Immature natural killer cell (primary cell): Measurements from ENCODE around the gene RNF135. TPM values are rescaled to one million over a fixed set of nuclear protein-coding genes. Genes with fewer than 3 reads are reported as not detected.
"Not testable (repeated sequence)": the region's sequence is repeated elsewhere in the genome, so short reads cannot be mapped to it uniquely, and the experiment has no call there.

Source experiments
- DNase-seq, 3 donors: peaks; one replicate each; pipeline ENCODE4 v3.0.0; 2022; ENCODE audit warnings: mixed read lengths in 1 of 3
- H3K27ac Mint-ChIP-seq, 6 donors: one replicate each; pipeline ENCODE4 v1.8.0; 2020; ENCODE audit warnings: mixed read lengths in 6 of 6, mild to moderate bottlenecking in 5 of 6, inconsistent platforms in 4 of 6, moderate library complexity in 3 of 6
- H3K27me3 Mint-ChIP-seq, 3 donors: one replicate each; pipeline ENCODE4 v1.8.0; 2020 to 2021; ENCODE audit warnings: low read depth in 3 of 3, mild to moderate bottlenecking in 3 of 3, mixed read lengths in 3 of 3, moderate library complexity in 3 of 3, inconsistent platforms in 1 of 3
- H3K36me3 Mint-ChIP-seq, 3 donors: one replicate each; pipeline ENCODE4 v1.8.0; 2020; ENCODE audit warnings: mixed read lengths in 3 of 3, inconsistent platforms in 2 of 3, mild to moderate bottlenecking in 2 of 3
- H3K4me1 Mint-ChIP-seq, 2 donors: one replicate each; pipeline ENCODE4 v1.8.0; 2020; ENCODE audit warnings: inconsistent platforms in 2 of 2, mild to moderate bottlenecking in 2 of 2, mixed read lengths in 2 of 2, moderate library complexity in 1 of 2
- H3K4me3 Mint-ChIP-seq, 5 donors: one replicate each; pipeline ENCODE4 v1.8.0; 2020; ENCODE audit warnings: mild to moderate bottlenecking in 5 of 5, mixed read lengths in 5 of 5, inconsistent platforms in 3 of 5, moderate library complexity in 3 of 5
- H3K9me3 Mint-ChIP-seq, 6 donors: one replicate each; pipeline ENCODE4 v1.8.0; 2020; ENCODE audit warnings: mild to moderate bottlenecking in 6 of 6, mixed read lengths in 6 of 6, inconsistent platforms in 4 of 6, moderate library complexity in 3 of 6
- polyA plus RNA-seq, 3 donors: library from polyadenylated mRNA; unstranded; fragments of 300-500 nt; fragmentation: Illumina TruSeq; gene quantifications; one replicate each; pipeline ENCODE4 v1.2.3, GENCODE V29; 2021

The RNF135 gene
- polyA plus RNA-seq, 3 donors from 2014 or later = 13.5 to 28.6 (median 22.2) TPM

DNA sequence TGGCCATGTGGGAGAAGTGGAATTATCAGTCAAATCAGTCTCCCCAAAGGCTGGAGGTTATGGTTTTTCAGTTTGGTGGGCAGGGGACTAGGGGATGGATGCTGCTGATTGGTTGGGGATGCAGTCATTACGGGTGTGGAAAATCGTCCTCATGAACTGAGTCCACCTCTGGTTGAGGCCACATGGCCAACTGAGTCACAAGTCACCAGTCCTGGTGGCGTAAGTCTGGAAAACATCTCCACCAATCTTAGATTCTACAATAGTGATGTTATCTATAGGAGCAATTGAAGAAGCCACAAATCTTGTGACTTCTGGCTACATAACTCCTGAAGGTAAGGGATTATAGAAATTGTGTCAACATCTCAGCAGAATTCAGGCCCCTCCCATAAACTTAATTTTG, 5.2 kb upstream of the RNF135 start:
- no peak overlapping the region for H3K27ac Mint-ChIP-seq
- peaks cover 19 to 21% of the 10 kb centered on the region in 2 donors for H3K4me1 Mint-ChIP-seq
- no peaks in the 10 kb centered on the region for H3K36me3 Mint-ChIP-seq
- DNase-seq = no peak
- peaks cover 0 to 9% (median 6%) of the 10 kb centered on the region in 3 donors for H3K27me3 Mint-ChIP-seq
- H3K4me3 Mint-ChIP-seq = no peak overlapping the region
- H3K9me3 Mint-ChIP-seq = no peaks in the 10 kb centered on the region

DNA sequence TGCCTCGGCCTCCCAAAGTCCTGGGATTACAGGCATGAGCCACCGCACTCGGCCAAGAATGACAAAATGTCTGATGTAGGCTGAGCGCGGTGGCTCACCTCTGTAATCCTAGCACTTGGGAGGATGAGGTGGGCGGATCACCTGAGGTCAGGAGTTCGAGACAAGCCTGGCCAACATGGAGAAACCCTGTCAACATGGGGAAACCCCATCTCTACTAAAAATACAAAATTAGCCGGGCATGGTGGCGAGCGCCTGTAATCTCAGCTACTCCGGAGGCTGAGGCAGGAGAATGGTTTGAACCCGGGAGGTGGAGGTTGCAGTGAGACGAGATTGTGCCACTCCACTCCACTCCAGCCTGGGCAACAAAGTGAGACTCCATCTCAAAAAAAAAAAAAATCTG, 2.9 kb upstream of the RNF135 start:
- H3K4me1 Mint-ChIP-seq = peaks cover 34 to 36% of the 10 kb centered on the region in 2 donors
- not testable (repeated sequence) for H3K27ac Mint-ChIP-seq, DNase-seq, H3K9me3 Mint-ChIP-seq, H3K4me3 Mint-ChIP-seq, H3K36me3 Mint-ChIP-seq, H3K27me3 Mint-ChIP-seq

DNA sequence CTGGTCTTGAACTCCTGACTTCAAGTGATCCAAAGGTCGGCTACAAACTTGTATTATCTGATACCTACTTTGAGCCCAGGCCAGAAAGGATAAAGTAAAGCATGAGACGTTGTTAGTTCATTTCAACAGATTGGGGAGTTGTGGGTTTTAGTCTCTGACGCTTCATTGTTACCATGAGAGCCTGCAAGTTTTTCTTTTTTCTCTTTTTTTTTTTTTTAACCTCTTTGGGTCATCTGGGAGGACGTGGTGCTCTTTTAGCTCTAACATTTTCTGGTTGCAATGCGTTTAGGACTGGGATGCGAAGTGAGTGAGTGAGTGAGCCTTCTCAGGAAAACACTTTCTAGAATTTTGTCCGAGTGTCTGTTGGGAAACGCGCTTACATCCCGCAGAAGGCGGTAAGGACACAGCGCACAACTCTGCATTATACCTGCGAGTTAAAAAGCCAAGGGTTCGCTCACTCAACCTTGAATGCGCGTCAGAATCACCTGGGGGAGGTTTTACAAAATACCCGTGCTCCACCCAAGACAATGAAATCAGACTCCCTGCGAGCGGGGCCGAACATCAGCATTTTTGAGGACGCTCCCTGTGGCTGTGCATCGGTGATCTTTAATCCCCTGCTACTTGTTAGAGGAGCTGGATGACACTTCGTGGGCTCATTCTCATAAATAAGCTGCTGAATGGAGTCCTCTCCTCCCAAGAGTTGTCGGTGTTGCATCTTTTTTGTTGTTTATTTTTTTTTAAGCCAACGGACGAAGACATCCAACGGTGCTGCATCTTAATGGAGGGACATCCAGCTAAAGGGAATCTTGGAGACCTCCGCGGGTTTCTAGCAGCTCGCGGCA, 629 bp upstream of the RNF135 start:
- peaks cover 7 to 12% (median 8%) of the 10 kb centered on the region in 3 donors for H3K27me3 Mint-ChIP-seq
- H3K9me3 Mint-ChIP-seq = no peaks in the 10 kb centered on the region
- H3K4me3 Mint-ChIP-seq = peak overlapping the region; percentile 91 to 98 (median 98)
- H3K4me1 Mint-ChIP-seq = peaks cover 45 to 54% of the 10 kb centered on the region in 2 donors
- H3K27ac Mint-ChIP-seq = peak overlapping the region; percentile 88 to 98 (median 94)
- H3K36me3 Mint-ChIP-seq = peaks cover 0 to 4% (median under 1%) of the 10 kb centered on the region in 3 donors
- peak in 1 of 3 donors; percentile 5 for DNase-seq

DNA sequence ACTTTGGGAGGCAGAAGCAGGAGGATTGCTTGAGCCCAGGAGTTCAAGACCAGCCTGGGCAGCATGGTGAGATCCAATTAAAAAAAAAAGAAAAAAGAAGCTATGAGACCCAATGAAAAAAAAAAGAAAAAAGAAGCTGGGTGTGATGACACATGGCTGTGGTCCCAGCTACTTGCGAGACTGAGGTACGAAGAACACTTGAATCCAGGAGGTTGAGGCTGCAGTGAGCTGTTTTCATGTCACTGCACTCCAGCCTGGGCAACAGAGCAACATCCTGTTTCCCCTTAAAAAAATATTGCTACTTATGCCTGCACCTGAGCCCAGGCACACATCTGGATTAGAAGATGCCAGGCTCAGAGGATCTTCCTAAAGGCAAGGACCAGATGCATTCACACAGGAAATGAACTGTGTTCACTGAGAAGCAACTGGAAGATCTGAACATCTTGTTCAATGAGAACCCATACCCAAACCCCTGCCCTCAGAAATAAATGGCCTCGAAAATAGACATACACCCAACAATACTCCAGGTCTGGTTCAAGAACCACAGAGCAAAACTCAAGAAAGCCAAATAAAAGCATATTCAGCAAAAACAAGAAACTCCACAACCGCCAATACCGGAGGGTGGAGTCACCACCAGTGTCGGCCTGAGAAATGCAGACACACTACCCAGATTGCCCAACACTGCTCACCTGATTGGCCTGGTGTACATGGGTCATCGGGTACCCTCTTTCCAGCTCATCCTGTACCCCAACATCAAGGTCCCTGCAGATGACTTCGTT, 4.4 kb downstream of the RNF135 start:
- Mint-ChIP-seq H3K4me3 (peak overlapping the region; percentile 77 to 86 (median 82)), H3K27me3 (peaks cover 10 to 11% (median 10%) of the 10 kb centered on the region in 3 donors), H3K27ac (peak overlapping the region; percentile 93 to 100 (median 97)), H3K36me3 (peaks cover 0 to 8% (median 6%) of the 10 kb centered on the region in 3 donors), H3K4me1 (peaks cover 45 to 57% of the 10 kb centered on the region in 2 donors), H3K9me3 (no peaks in the 10 kb centered on the region)
- DNase-seq = peak; percentile 74 to 78 (median 76)

DNA sequence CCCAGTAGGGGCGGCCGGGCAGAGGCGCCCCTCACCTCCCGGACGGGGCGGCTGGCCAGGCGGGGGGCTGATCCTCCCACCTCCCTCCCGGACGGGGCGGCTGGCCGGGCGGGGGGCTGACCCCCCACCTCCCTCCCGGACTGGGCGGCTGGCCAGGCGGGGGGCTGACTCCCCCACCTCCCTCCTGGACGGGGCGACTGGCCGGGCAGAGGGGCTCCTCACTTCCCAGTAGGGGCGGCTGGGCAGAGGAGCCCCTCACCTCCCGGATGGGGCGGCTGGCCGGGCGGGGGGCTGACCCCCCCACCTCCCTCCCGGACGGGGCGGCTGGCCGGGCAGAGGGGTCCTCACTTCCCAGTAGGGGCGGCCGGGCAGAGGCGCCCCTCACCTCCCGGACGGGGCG, 9.1 kb downstream of the RNF135 start:
- peaks cover 3 to 15% (median 8%) of the 10 kb centered on the region in 3 donors for H3K36me3 Mint-ChIP-seq
- H3K4me1 Mint-ChIP-seq = peaks cover 20 to 31% of the 10 kb centered on the region in 2 donors
- not testable (repeated sequence) for H3K9me3 Mint-ChIP-seq, DNase-seq, H3K4me3 Mint-ChIP-seq, H3K27ac Mint-ChIP-seq, H3K27me3 Mint-ChIP-seq

DNA sequence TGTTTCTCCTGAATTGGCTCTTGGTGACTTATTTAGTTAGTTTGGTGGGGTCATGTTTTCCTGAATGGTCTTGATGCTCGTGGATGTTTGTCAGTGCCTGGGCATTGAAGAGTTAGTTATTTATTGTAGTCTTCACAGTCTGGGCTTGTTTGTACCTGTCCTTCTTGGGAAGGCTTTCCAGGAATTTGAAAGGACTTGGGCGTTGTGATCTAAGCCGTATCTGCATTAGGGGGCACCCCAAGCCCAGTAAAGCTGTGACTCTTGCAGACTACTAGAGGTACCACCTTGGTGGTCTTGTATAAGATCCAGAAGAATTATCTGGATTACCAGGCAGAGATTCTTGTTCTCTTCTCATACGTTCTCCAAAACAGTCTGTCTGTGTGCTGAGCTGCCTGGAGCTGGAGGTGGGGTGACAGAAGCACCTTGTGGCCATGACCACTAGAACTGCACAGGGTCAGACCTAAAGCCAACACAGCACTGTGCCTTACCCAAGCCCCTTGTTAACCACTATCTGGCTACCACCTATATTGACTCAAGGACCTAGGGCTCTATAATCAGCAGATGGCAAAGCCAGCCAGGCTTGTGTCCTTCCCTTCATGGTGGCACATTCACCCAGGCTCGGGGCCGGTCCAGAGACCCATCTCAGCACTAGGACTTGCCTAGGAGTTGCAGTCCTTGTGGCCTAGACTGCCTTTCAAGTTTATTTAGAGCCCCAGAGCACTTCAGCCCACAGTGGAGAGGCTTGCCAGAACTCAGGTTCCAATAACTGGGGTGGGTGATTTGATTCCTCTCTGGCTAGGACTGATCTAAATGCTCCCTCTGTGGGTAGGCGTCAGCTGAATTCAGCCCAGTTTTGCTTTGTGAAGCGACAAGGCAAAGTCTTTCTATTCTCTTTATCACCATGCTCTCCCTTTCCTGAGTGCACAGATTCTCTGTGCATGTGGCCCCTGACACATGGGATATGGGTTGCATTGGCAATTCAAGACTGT, 11.0 kb downstream of the RNF135 start:
- Mint-ChIP-seq H3K36me3 (peaks cover 13 to 24% (median 21%) of the 10 kb centered on the region in 3 donors), H3K4me1 (peaks cover 2 to 12% of the 10 kb centered on the region in 2 donors), H3K27ac (peak overlapping the region in 3 of 6 donors; percentile 30 to 90 (median 72)), H3K27me3 (peaks cover 0 to 2% (median 0%) of the 10 kb centered on the region in 3 donors), H3K4me3 (no peak overlapping the region), H3K9me3 (no peaks in the 10 kb centered on the region)
- DNase-seq = no peak

DNA sequence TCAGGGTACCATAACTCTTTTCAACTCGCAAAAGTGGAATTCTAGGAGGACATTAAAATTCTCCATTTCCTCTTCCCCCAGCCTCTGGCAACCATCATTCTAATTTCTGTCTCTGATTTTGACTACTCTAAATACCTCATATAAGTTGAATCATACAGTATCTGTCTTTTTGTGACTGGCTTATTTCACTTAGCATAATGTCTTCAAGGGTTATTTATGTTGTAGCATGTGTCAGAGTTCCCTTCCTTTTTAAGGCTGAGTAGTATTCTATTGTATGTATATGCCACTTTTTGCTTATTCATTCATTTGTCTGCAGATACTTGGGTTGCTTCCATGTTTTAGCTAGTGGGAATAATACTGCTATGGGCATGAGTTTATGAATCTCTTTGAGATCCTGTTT, 12.0 kb downstream of the RNF135 start:
- Mint-ChIP-seq H3K4me3 (no peak overlapping the region), H3K27me3 (peaks cover 0 to 2% (median 0%) of the 10 kb centered on the region in 3 donors), H3K4me1 (peaks cover 1 to 11% of the 10 kb centered on the region in 2 donors), H3K36me3 (peaks cover 15 to 27% (median 22%) of the 10 kb centered on the region in 3 donors), H3K27ac (peak overlapping the region in 3 of 6 donors; percentile 30 to 65 (median 38)), H3K9me3 (no peaks in the 10 kb centered on the region)
- no peak for DNase-seq

DNA sequence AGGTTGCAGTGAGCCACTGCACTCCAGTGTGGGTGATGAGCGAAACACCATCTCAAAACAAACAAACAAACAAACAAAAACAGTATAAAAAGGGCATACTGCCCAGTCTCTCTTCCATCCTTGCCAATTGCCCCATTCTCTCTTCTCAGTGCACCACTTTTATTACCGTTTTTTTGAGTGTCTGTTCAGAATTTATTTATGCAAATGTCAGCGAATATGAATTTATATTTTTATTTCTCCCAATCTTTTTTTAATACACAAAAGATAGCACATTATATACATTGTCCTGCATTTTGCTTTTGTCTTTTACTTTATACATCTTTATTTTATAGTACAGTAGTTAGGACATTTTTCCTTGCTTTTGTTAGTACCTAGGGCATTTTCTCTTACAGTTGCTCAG, 19.6 kb downstream of the RNF135 start:
- Mint-ChIP-seq H3K4me3 (no peak overlapping the region), H3K36me3 (peaks cover 13 to 27% (median 15%) of the 10 kb centered on the region in 3 donors), H3K27ac (peak overlapping the region in 1 of 6 donors; percentile 40), H3K4me1 (peaks cover 0 to 1% of the 10 kb centered on the region in 2 donors), H3K9me3 (no peaks in the 10 kb centered on the region), H3K27me3 (no peaks in the 10 kb centered on the region)
- no peak for DNase-seq

DNA sequence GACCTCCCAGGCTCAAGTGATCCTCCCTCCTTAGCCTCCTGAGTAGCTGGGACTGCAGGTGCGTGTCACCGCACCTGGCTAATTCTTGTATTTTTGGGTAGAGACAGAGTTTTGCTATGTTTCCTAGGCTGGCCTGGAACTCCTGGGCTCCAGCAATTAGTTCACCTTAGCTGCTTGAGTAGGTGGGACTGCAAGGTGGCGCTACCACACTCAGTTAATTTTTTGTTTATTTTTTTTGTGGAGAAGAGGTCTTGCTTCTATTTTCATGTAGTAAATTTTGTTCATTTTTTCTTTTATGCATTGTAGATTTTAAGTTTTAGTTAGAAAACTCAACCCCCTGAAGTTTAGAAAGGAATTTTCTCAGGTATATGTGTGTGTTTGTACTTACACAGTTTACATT, 21.7 kb downstream of the RNF135 start:
- H3K27me3 Mint-ChIP-seq = no peaks in the 10 kb centered on the region
- no peak for DNase-seq
- no peaks in the 10 kb centered on the region for H3K4me1 Mint-ChIP-seq
- no peak overlapping the region for H3K4me3 Mint-ChIP-seq
- H3K9me3 Mint-ChIP-seq = no peaks in the 10 kb centered on the region
- peaks cover 10 to 29% (median 19%) of the 10 kb centered on the region in 3 donors for H3K36me3 Mint-ChIP-seq
- H3K27ac Mint-ChIP-seq = no peak overlapping the region

DNA sequence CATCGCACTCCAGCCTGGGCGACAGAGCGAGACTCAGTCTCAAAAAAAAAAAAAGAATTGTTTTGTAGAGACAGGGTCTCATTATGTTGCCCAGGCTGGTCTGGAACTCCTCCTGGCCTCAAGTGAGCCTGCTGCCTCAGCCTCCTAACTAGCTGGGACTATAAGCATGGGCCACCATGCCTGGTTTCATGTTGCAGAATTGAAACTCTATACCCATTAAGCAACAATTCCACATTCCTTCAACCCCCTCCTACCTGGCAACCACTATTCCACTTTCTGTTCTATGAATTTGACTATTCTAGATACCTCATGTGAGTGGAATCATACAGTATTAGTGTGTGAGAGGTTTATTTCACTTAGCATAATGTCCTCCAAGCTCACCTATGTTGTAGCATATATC, 24.5 kb downstream of the RNF135 start:
- H3K27me3 Mint-ChIP-seq = no peaks in the 10 kb centered on the region
- H3K4me1 Mint-ChIP-seq = no peaks in the 10 kb centered on the region
- H3K36me3 Mint-ChIP-seq = peaks cover 17 to 37% (median 18%) of the 10 kb centered on the region in 3 donors
- no peak for DNase-seq
- no peak overlapping the region for H3K27ac Mint-ChIP-seq
- no peak overlapping the region for H3K4me3 Mint-ChIP-seq
- H3K9me3 Mint-ChIP-seq = no peaks in the 10 kb centered on the region

DNA sequence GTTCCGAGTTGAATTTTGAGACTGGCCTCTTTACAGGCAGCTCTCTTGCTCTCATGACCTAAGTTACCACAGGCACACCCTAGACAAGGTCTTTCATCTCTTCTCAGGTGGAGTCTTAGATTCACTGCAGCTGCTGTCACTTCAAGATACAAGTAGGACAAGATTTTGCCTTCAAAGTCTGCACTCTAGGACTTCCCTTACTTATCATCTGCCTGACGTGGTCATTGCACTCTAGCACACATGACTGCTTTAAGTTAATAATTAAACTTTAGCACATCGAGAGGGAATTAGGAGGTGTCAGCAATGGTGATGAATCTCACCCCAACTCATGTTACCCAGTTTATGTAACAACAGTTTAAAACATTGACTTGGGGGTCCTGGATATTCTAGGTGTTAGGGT, 25.6 kb downstream of the RNF135 start:
- Mint-ChIP-seq H3K9me3 (no peaks in the 10 kb centered on the region), H3K27ac (no peak overlapping the region), H3K27me3 (no peaks in the 10 kb centered on the region), H3K4me3 (no peak overlapping the region), H3K4me1 (no peaks in the 10 kb centered on the region), H3K36me3 (peaks cover 14 to 31% (median 18%) of the 10 kb centered on the region in 3 donors)
- no peak for DNase-seq

DNA sequence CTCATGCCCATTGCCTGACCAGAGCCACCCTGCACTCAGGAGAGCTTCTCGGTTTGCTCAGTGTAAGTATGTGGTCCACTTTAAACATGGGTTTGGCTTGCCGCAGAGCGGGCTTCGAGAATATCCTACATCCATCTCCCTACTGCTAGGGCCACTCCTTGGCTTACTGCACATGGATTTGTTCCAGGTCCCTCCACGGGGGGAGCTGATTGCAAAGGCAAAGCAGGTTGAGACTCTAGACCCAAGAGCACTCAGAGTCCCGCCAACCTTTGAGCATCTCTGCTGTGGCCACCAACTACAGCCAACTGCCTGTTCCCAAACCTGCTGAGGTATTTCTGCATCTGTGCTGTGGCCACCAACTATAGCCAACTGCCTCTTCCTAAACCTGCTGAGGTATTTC, 26.4 kb downstream of the RNF135 start:
- no peaks in the 10 kb centered on the region for H3K27me3 Mint-ChIP-seq
- no peaks in the 10 kb centered on the region for H3K9me3 Mint-ChIP-seq
- H3K4me1 Mint-ChIP-seq = no peaks in the 10 kb centered on the region
- no peak overlapping the region for H3K27ac Mint-ChIP-seq
- DNase-seq = no peak
- peaks cover 18 to 37% (median 19%) of the 10 kb centered on the region in 3 donors for H3K36me3 Mint-ChIP-seq
- H3K4me3 Mint-ChIP-seq = no peak overlapping the region

DNA sequence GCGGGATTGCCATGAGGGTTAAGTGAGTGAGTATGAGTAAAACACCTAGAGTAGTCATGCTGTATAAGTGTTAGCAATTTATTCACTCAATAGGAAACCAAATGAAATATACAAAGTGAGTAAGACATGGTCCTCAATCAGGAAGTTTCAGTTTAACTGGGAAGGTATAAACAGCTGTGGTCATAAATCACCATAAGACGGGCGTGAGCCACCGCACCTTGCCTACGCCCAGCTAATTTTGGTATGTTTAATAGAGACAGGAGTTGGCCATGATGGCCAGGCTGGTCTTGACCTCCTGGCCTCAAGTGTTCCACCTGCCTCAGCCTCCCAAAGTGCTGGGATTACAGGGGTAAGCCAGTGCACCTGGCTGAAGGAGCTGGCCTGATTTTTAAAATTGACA, 27.0 kb downstream of the RNF135 start:
- no peak for DNase-seq
- no peaks in the 10 kb centered on the region for H3K4me1 Mint-ChIP-seq
- H3K9me3 Mint-ChIP-seq = no peaks in the 10 kb centered on the region
- no peak overlapping the region for H3K27ac Mint-ChIP-seq
- peaks cover 18 to 37% (median 19%) of the 10 kb centered on the region in 3 donors for H3K36me3 Mint-ChIP-seq
- H3K4me3 Mint-ChIP-seq = no peak overlapping the region
- no peaks in the 10 kb centered on the region for H3K27me3 Mint-ChIP-seq
